ENCODE results near the gene DOCK1.

Gene DOCK1

DNA sequence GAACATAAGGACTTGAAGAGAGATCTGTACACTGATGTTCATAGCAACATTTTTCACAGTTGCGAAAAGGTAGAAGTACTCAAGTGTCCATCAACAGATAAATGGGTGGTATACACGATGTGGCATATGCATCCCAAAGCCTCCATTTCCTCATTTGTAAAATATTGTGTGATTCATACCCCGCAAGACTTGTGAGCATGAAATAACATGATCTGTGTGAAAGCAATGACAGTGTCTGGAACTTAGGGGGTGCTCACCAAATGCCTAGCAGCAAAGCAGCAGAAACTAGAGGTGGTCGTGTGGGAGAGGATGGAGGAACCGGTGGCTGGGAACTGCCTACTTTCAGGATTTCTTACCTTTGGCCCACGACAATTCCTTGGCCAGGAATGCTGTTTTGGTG, 426.5 kb downstream of the DOCK1 start:
- no peak for DNase-seq

DNA sequence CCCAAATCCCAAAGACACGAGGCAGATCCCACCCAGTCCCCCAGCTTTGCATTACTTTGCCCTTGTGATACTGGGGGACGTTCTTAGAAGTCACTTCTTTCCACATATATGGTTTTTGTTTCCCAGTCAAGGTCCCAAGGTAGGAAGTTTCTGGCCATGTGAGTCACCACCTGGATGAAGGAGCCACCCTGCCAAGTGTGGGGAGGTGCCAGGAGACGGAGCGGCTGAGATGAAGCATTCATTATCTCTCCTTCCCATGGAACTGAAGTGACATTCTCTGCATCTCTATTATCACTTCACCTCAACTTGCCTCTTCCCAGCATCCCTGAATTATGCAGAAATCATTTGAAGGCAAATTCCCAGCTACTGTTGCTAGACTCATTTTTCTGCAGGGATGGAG, 427.4 kb downstream of the DOCK1 start:
- DNase-seq = no peak

DNA sequence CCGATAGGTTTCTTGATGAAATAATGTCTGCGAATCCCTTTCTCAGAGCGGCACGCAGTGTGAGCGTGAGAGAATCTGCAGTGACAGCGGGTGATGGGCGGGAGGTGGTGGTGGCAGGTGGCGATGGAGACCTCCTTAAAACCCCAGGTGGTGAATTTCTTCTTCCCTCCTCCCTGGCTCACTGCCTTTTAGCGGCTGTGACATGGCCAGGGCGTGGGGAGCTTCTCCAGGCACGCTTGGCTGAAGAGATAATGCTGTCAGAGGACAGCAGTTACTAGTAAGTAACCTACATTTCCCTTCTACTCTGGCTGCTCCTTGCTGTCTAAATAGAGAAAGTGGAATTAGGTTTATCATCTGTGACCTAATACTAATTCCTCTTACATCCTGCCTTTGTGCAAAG, 432.6 kb downstream of the DOCK1 start:
- DNase-seq = no peak

DNA sequence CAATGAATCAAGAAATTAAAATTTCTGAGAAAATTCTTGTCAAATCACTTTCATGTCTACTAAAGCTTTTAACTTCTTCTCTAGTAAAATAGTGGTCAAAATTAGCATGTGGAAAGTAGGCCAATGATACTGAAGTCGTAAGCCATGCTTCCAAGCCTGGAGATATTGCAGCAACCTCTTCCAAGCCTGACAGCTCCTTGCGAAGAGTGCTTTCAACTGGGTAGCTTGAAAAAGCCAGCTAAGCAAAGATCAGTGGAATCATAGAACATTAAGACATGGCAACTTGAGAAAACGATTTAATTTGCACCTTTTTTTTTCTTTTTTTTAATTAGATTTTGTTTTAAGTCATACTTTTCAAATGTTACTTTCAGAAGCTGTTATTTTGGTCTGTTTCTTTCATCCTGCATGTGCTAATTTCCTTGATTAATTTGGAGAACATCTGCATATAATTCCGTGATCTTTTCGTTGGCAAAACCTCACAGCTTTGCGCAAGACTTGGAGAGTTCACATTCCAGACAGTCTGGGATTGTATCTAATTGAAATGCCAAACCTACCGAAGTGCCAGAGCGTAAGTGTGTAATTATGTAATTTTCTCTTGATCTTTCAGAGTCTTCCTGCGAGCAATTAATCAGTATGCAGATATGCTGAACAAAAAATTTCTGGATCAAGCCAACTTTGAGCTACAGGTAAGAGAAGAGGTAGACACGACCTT, 433.3 kb downstream of the DOCK1 start:
- DNase-seq = no peak

DNA sequence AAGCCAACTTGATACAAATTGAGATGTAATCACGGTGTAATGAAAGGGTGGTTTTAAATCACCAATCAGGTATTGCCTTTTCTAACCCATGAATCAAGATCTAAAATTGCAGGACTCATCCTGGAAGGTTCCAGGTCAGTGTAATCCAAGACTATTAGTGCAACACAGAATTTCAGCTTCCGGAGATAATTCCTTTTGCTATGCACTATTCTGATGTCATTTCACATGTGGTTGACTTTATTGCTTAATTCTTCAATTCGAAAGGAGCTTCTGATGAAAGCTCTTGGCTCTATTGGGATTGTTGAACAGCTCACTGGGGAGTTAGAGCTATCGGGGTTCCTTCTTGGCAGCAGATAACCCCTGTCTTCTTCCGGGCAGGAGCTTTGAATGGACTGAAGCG, 438.6 kb downstream of the DOCK1 start:
- no peak for DNase-seq

DNA sequence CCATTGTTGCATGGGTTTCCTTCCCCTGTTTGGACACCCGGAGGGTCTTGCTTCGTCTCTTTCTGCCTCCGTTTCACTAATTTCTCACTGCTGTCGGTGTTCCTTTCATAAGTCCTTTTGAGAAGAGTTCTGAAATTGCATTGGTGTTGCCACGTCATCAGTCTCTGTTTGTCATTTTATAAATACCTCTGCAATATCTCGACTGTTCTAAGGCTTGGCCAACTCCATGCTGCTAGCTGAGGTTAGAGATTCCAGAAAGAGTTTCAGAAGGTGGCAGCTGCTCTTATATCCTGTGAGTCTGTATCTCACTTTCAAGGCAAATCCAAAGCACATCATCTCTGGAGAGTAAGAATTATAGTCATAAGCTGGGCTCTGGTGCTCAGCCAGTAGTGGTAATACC, 439.1 kb downstream of the DOCK1 start:
- DNase-seq = no peak

DNA sequence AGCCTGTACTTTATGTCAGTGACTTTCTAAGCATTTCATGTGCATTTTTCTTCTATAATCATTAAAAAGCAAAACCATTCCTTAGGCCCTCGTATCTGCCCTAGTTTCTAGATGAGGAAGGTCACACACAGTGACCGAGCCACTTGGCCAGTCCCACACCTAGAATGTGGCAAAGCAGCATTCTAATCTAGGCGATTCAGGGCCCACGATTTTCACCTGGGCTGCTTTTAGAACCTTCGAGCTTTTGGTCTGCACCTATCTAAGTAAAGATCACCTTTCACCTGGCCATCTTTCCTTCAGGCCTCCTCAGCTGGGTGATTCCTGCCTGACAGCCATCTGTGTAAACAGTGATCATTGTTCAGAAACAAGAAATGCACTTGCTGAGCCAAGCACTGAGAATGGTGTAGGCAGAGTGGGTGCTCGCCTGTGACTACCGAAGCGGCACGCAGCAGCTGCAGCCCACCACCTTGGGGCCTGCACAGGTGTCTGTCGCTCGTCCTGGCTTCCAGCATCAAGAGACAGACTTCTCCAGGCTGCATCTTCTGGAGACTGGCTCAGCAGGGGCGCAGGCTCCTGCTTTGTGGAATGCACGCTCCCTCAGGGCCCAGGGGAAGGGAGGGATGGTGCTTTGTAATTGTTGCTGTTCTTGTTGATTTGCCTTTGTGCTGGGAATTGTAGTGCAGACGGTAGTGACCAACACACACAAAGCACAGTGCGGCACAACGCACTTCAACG, 440.2 kb downstream of the DOCK1 start:
- no peak for DNase-seq

DNA sequence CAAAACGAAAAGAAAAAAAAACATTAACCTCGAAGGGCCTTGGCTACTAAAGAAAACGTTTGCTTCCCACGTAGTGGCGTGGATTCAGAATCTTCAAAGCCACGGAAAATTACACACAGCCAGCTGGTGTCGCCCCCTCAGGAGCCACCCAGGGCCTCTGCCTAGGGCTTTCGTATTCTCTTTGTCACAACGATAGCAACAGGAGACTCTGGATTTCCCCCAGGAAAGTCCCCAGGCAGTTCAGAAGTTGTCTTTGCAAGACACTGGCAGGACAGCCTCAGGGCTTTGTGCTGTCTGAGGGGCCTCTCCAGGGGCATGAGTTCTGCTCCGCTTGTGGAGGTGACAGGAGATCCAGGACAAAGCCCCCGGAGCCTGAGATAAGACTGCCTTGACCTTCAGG, 441.4 kb downstream of the DOCK1 start:
- no peak for DNase-seq

DNA sequence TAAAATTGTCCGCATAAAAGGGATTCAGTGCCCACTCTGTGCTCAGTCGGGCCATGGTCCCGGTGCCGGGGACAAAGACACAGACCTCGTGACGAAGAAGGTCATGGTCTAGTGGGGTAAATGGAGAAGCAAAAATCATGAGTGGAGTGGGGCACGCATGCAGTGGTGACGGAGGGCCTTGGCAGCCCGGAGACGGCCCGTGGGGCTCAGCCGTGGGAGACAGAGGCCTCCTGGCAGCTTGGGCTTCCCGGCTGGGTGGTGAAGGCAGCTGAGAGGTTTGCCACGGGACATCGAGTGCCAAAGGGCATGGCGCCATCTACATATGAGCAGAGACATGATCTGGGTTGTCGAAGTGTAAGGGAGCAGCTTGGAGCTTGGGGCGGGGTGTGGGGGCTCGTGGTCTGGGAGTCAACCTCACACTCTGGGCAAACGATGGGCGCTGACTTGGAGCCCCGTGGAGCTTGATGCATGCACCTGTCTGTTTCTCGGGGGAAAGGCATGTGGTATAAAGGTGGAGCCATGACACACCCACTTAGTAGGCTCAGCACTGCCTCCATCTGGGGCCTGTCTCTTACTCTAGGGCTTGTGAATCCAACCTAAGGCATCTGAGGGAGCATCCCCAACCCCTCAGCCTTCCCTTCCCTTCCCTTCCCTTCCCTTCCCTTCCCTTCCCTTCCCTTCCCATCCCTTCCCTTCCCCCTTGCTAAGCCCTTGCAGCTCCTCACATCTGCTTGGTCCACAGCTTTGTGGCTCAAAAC, 442.2 kb downstream of the DOCK1 start:
- DNase-seq = no peak

DNA sequence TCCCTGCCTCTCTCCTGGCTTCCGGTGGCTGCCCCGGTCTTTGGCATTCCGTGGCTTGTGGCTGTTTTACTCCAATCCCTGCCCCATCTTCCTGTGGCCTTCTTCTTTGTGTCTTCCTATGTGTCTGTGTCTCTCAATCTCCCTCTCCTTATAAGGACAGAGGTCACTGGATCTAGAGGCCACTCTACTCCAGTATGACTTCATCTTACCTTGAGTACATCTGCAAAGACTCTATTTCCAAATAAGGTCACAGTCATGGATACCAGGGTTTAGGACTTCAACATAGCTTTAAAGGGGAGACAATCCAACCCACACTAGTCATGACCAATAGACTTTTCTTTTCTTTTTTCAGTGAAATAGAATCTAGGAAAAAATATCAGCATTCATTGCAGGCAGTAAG, 444.5 kb downstream of the DOCK1 start:
- DNase-seq = no peak

DNA sequence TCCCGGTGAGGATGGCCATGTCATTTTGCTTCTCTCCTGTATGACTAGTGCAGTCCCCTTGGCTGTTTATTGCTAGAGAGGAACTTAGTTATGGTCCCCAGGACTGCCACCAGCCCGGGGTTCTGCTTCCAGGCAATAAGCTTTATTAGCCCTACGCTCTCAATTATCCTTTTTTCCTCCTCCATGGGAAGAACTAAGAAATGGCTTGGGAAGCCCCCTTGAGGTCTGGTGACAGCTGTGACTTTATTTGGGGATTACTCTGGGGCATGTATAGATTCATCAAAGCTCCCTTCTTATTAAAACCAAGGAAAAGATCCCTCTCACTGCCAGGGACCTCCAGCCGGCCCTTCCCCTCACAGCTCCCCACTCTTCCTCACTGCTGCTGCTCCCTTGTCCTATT, 446.3 kb downstream of the DOCK1 start:
- DNase-seq = no peak

DNA sequence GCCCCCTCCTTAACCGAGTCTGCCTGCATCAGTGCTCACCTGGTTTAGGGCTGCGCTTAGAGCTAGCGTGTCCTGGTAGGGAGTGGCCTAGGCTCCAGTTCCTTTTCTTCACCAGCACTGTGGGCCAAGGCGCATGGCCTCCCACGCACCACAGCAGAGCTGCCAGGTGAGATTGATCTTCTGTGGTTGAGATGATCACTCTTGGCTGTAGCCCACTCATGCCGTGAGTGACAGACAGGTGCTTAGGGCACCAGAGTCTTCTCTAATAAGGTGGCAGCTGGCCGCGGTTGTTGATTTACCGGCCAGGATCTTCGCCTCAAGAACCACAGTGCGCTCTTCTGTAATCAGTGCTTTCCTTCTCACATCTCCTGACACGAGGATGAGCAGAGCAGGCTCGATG, 448.3 kb downstream of the DOCK1 start:
- no peak for DNase-seq

DNA sequence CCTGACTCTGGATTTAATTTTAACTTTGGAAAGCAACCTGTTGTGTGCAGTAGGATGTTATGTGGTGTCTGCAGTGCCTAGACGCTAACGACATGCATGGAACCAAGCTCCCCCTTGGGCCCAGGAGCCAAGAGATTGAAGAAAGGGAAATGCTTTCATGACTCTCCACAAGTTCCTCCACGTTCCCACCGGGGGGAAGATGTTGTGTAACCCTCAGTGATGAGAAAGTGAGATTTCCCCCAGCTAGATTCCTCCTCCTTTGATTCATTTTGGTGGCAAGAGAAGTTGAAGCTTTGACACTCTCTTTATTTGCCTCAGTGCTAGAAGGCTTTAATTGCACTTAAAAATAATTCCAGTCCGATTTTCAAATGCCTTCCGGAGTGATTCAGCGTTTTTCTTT, 449.0 kb downstream of the DOCK1 start:
- DNase-seq = no peak

DNA sequence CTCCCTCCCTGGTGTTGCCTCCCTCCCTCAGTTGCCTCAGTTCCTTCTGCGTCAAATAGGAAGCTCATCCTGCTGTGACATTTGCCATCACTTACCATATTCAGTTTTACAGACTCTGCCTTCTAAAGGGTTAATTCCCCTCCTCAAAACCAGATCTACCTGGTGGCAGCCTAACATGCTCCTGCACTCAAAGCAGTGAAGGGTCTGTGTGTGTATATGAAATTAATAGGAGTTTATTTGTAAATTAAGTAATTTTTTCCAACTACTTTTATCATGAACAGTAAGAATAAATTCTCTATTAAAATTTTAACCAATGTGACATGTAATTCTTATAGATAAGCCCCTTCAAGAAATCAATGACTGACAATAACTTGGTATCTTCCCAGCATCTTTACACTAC, 449.8 kb downstream of the DOCK1 start:
- DNase-seq = no peak

DNA sequence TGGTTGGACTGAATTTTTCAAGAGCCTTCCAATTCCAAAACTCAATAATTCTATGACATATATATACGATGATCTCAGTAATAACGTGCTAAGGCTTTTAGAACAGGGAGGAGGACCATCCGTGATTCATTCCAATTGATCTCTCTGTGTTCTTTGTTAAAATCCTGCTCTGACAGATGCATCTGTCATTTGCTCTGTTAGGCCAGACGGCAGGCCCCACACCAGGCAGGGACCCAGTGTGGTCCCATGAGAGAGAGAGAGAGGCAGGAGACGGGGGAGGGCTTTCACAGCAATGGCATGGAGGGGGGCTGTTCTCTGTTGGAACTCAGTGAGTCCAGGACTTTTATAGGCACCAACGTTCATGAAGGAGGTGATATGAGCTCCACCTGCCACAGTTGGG, 451.1 kb downstream of the DOCK1 start:
- no peak for DNase-seq

DNA sequence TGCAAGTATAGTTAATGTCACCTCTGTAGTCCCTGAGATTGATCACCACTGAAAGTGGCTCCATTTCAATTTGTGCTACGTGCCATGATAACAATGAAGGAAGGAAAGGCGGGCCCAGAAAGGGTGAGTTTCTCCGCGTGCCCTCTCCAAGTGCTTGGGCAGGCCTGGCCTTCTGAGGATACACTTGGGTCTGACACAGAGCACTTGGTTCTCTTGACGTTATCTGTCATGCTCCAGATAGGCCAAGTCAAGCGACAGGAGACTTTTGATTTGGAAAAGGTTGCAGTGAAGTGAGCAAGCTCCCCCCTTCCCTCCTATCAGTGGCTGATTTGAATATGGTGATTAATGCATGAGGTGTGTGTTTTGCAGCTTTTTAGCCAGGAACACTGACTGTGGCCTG, 452.0 kb downstream of the DOCK1 start:
- no peak for DNase-seq

DNA sequence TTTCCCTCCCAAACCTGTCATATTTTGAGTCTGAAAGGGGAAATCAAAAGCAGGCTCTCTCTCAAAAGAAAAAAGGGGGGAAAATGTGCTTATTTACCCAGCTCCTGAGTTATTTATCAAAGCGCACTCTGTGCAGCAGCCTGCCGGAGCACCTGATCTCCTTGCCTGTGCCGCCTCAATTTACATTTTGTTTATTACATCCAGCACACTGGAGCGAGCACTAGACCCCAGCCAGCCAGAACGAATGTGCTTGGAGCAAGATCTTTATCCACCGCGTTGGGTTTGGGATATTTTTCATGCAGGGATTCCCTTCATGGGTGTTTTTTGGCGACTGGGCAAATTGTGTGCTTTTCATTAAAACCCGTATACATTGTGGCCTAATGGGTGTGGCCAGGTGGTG, 453.1 kb downstream of the DOCK1 start:
- DNase-seq = no peak

DNA sequence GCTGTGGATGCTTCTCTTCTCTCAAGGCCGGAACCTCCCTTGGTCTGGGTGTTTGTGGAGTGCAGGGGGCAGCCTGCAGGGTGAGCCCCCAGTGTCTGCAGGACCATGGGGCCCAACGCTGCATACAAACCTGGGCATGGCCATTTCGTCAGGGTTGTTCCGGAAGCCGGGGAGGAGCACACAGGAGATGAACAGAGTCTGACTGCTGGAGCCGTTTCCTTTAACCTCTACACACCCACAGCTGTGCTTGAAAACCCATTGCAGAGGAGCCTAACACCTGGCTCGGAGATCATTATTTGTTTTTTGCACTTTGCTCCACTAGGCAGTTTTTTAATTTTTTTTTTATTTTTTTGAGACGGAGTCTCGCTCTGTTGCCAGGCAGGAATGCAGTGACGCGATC, 458.8 kb downstream of the DOCK1 start:
- no peak for DNase-seq

DNA sequence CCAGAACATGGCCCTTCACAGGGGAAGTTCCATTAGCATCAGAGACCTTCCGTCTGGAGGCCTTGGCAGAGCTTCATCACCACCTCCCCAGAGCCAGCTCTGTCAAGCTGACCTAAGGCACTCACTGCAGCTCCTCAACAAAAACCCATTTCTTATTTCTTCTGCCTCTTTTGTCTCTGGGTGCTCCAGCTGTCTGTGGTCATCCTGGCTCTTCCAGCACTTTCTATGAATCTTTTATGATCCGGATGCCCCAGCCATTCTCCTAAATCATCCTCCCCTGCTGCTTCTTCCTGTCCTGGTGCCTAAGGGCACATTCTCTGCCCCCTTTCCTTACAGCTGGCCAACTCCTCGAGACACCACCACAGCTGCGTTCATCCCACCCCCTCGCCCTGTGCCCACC, 462.9 kb downstream of the DOCK1 start:
- DNase-seq = no peak

DNA sequence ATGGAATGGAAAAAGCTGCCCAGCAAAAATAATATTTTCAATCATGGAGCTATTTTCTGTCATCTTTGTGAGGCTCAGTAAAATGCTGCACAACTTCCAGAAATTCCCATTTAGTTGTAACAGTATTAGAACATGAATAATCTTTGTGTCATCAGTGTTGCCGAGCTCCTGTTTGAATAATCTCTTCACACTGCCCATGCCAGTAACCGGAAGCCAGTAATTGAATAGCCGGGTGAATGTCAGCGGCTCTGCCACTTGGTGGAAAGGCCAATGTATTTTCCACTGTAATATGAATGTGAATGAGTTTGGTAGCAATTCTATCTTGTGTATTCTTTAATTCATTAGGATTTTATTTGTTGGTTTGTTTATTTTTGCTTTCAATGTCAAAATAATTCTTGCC, 463.7 kb downstream of the DOCK1 start:
- DNase-seq = no peak

DNA sequence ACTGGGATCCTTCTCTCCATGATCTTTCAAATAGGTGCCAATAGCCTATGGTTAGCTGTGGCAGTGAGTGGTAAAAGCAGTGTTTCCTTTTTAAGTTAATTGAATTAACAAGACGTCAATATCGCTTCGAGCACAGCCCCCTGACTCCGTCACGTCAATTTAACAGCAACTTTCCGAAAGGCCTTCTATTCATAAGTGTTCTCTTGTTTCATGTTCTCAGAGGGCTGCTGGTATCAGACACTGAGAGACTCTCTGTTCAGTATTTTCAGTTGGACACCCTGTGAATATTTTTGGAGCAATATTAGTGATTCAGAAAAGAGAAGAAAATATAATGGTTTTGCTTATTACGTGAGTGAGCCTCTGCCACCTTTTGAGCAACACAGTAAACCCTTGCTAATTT, 465.4 kb downstream of the DOCK1 start:
- no peak for DNase-seq

DNA sequence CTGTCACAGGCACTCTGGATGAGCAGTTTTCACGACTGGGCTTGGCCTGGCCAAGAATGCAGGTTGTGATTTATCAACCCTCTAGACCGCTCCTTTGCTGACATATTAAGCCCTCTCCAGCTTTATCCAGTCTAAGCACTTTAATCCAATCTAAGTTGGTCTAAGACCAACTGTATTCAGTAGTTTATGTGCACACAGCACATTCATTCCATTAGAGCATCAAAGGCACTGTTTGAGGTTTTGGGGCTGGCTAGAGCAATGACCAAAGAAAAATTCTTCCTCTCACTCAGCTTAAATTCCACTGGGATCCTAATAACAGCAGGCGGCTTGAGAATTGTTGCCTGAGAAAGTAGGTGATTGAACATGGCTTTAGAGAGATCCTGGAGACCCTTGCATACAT, 467.1 kb downstream of the DOCK1 start:
- DNase-seq = no peak

DNA sequence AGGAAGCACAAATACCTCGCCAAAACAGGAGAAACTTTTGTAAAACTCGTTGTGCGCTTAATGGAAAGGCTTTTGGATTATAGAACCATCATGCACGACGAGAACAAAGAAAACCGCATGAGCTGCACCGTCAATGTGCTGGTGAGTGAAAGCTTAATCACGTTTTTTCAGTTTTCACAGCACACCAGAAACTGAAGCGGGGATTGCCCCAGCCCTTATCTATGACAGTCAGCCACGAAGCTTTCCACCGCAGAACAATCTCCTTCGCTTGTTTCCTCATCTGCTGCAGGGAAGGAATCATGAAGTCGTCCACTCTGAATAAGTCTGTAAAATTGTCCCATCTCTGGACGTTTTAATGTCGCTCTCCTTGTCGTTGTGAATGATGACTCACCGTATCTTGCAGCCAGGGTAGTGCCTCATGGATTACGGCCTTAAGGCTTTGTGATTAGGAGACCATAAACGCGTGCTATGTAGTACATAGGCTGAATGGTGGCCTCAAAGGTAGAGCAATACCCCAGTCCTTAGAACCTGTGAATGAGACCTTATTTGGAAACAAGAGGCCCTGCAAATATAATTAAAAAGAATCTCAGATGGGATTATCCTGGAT, 468.9 kb downstream of the DOCK1 start:
- DNase-seq = no peak

DNA sequence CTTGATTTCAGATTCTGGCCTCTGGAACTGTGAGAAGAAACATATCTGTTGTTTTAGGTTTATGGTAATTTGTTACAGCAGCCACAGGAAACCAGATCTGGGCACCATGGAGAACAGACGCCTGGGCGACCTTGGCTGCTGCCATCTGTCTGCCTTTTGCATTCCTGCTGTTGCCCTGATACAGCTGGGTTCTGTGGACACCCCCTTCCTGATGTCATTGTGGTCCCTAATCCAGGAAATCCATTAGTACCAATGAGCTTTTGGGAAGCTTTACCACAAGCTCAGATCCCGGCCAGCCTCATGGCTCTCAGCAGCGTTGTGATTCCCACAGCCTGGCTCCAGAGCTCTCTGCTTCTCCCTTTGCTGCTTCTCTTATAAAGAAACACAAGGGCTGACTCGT, 469.7 kb downstream of the DOCK1 start:
- DNase-seq = no peak
